Stimulated activated CD8-positive, alpha-beta memory T cell treated with anti-CD3 and anti-CD28 coated beads, Interleukin-15, amount 100 ng/mL, for 48 hours (primary cell): ENCODE results near the gene RAB11FIP3.
A peak's percentile ranks its signal among the peaks of the same experiment; 100 is the strongest.

ENCODE experiments used
- DNase-seq, 2 donors: peaks; one replicate each; pipeline ENCODE4 v3.0.0-alpha.2; 2020; ENCODE audit warnings: low read depth in 2 of 2

The RAB11FIP3 gene

DNA sequence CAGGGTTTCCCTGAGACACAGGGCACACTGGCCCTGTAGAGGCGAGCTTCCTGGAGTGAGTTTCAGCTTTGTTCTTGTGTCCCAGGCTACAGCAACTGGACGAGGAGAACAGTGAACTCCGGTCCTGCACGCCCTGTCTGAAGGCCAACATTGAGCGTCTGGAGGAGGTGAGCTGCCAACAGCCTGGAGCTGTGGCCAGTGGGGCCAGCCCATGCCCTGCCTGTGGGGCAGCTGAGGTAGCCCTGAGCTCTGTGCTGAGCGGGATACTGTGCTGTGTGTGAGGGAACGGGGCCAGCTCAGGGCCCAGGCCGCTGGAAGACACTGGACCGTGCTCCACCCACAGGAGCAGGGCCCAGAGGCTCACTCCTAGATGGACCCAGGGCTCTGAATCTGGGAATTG is 93.4 kb downstream of the RAB11FIP3 start:
- no peak for DNase-seq

DNA sequence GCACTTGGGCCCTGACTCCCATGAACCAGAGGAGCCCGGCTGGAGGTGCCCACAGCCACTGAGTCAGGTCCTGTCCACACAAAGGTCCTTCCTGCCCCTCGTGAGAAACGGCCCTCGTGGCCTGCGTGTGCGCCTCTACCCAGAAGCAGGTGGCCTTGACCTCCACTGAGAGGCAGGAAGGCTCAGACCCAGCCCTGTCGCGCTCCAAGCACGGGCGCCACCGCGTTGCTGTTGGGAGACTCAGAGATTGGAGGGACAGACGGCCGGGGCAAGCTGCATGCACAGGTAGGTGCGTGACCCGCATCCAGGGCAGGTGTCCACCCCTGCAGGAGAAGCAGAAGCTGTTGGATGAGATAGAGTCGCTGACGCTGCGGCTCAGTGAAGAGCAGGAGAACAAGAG is 94.0 kb downstream of the RAB11FIP3 start:
- DNase-seq, result no peak

- no peak for DNase-seq
Measured at GRCh38 chr16:519841-520687, 94.6 kb downstream of the RAB11FIP3 start.

DNA sequence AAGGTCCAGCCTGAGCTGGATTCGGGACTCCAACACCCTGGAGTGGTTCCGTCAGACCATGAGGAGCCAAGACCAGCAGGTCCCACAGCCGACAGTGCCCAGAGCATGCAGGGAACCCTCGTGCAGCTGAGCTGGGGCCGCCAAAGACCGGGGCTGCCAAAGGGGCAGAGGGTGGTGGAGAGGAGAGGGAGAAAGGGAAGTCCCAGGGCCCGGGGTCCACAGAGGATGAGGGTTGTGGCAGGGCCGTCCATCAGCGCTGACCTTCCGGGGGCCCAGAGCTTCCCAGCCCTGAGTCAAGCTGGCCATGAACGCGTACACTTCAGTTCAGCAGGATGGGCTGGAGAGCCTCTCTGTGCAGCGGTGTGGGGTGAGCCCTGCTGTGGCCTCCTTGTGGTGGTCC is 95.4 kb downstream of the RAB11FIP3 start:
- DNase-seq, result no peak

DNA sequence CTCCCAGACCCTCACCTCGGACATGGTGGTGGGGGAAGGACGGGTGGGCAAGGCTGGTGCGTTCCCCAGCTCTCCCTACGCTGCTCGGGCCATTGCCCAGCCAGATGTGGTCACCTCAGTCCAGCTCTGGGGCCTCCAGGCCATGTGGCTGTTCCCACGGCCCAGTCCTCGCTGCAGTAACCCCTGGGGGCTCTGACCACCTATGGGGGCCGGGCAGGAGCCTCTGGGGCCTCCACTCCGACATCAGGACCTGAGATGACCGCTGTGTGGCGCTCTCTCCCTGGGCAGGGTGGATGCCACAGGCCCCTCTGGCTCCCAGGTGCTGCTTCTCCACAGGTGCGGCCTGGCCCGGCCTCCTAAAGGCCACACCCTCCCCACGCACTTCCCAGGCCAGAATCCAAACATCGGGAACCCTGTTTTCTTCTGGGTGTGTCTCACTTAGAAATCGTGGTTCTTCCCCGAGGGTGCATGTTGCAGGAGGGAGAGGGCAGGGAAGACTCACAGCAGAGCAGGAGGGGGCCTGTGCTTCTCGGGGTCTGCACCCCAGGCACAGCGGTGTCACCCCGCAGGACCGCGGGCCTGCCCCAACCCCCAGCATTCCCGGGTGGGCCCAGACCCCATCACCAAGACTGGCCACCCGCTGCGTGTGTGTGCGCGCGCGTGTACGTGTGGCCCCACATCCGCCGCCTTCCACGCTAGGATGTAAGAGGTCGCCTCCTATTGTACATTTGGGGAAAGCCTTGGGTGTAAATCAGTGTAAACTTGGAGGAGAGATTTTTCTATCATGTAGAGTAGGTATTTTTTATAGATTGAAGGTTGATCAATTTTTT is 96.1 kb downstream of the RAB11FIP3 start:
- no peak for DNase-seq

DNA sequence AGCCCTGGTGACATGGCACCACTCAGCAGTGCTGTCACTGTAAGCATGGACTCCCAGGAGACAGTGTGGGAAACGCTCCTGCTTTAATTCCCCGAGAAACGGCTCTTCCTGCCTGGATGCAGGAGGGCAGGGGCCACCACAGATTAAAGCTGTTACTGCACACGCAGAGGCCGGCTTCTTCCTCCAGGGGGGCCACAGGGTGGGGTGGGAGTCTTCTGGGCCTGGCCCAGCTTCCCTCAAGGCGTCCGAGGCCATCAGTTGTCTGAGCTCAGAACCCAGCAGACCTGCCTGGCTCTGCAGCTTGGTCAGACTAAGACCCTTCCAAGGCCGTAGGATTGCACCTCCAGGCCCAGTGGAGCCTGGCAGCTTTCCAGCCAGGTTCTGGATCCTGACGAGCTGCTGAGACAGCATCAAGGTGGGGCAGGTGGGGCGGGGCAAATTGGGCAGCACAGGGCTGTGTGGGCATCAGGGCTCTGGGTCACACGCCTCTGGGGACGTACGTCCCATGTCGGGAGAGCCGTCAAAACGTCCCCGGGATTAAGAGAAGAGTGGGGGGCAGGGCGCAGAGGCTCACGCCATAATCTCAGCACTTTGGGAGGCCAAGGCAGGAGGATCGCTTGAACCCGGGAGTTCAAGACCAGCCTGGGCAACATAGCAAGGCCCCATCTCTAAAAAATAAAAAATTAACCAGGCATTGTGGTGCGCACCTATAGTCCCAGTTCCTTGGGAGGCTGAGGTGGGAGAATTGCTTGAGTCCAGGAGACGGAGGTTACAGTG is 97.1 kb downstream of the RAB11FIP3 start:
- DNase-seq, result no peak

DNA sequence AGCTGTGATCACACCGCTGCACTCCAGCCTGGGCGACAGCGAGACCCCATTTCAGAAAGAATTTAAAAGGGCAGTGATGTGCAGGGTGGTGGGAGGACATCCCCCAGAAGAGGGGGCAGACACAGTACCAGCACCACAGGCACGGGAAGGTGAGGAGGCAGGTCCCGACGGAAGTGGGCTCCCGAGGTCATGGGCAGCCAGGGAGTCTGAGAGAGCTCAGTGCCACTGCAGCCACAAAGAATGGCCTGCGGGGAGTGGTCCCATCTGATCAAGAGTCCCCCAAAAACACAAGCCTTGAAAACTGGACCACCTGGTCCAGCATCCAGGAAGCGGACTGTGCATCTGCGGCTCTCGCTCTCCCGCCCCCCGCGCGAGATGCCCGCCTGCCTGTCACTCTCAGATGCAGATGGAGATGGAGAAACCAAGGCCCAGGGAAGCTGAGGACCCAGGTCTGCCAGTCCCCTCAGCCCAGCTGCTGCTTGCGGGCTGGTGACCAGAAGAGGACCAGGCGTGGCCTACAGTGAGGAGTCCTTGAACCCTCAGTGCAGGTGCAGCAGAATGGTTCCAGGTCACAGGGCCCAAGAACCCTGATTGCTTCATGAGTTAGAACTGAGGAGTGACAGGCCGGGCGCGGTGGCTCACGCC is 97.8 kb downstream of the RAB11FIP3 start:
- no peak for DNase-seq

GRCh38 chr16:524274-525040 is 99.0 kb downstream of the RAB11FIP3 start:
- DNase-seq, result no peak

GRCh38 chr16:525123-525519 is 99.7 kb downstream of the RAB11FIP3 start:
- DNase-seq, result no peak

DNA sequence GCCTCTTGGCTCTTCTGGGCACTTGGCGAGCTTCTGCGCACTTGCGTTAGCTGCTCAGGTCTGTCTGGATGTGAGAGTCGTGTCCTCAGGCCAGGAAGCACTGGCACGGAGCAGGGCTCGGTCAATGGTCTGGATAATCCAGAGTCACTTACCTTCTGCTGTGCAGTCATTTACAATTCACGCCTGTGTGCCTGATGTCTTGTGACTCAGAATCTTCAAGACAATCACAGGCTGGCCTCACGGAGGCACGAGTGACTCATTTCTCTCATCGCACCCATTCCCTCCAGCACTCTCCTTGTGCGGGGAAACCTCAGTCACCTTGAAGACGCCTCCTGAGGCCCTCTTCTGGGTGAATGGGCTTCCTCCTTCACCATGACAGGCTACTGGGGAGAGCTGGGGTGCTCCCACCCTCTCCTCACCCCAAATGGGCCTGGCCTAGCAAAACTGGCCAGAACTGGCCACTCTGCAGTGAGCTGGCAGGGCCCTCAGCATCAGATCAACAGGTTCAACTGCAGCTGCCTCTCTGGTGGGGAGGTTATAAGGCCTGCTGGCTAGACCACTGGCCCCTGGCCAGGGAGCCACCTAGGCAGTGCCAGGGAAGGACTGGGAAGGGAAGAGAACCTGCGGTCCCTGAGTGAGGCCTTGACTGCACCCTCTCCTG is 100.2 kb downstream of the RAB11FIP3 start:
- DNase-seq, result peak; percentile 74 to 77

- no peak for DNase-seq
Measured at GRCh38 chr16:526181-527014, 100.9 kb downstream of the RAB11FIP3 start.

DNA sequence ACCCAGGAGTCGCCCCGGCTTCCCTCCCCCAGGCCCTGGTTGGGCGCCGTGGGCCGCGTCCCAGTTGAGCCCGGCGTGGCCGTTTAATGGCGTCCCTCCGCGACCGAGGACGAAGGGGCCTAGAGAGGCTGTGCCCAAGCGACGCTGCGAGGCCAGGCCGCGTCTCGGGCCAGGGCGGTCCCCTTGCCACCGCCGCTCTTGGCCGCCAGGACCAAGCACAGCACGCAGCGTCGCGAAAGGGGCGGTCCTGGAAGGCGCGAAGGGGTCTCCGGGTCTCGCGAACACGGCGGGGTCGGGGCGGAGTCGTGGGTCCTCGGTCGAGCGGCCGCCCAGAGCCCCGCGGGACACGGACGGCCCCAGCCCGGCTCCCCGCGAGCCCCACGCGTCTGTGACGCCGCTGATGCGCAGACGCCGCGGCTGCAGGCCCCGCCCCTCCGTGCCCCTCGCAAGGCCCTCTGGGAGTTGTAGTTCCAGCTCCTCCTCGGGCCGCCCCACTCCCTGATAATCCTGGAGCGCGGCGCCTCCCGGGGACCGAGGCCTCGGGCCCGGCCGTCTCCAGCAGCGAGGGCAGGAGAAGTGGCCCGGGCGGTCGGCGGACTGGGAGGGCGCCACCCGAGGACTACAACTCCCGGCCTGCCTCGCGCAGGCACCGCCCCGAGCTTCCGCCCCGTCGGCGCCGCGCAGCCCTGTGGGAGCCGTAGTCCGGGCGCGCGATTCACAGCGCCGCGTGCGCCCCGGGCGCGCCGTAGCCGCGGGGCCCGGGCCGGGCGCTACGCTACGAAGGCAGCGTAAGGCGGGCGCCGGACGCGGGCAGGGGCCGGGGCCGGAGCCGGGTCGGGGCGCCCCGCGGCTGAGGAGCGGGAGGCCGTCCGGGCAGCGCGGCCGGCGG is 101.8 kb downstream of the RAB11FIP3 start, which contains the start of gene CAPN15:
CAPN15 (plus strand) TSS at position 698 of the 889 bp plus-strand sequence. CDS start 19,127 bp downstream, outside the sequence.
- DNase-seq, result peak; percentile 77 to 80

- DNase-seq, result peak in 1 of 2 donors; percentile 44
Measured at GRCh38 chr16:528111-529011, 102.9 kb downstream of the RAB11FIP3 start.

DNA sequence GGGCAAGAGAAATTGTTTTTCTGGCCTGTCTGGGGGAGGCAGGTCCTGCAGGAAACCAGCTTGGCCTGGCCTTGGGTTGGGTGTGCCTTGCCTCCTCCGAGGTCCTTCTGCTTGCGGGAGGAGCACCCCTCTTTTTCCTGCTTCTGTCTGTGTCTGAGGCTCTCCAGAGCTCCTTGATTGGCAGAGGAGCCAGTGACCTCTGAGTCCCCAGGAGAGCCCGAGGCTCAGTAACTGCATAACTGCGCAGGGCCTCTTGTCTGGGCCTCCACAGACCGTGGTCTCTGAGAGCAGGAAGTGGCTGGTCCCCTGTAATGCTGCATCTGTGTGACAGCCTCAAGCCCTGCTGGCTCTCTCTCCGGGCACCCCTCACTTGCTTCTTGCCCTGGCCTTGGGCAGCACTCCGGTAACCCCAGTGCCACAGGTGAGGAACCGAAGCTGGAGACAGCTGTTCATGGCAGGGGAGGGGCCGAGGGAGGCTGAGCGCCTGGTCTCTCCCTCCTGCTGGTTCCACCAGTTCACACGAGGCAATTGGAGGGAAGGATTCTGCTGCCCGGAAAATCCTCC is 103.6 kb downstream of the RAB11FIP3 start:
- no peak for DNase-seq

DNA sequence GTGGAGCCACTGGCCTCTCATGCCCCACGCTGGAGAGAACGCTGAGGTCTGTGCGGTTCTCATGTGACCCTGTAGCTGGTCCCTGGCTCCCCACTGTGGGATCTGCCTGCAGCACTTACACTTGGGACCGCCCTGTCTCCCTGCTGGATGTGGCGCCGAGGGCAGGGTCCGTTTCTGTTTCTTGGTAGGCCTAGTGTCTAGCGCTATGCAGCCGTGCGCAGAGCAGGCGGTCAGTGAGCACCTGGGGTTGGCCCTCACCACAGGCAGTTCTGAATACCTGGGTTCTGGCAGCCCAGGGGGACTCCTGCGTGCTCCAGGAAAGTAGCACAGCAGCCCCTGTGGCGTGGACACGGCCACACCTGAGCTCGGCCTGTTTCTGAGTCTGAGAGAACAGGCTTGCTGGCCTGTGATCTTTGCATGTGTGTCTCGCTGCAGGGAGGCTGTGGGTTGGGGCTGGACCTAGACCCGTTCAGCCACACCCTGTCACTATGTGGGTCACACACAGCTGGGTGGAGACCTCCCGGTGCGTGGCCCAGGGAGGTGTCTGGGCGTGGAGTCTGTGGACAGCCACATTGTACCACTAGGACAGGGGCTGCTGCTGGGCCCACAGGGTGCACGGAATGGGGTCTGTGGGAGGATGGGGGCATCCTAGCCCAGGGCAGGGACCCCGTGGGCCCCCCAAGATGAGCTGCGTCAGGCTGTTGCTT is 104.8 kb downstream of the RAB11FIP3 start:
- DNase-seq, result no peak

DNA sequence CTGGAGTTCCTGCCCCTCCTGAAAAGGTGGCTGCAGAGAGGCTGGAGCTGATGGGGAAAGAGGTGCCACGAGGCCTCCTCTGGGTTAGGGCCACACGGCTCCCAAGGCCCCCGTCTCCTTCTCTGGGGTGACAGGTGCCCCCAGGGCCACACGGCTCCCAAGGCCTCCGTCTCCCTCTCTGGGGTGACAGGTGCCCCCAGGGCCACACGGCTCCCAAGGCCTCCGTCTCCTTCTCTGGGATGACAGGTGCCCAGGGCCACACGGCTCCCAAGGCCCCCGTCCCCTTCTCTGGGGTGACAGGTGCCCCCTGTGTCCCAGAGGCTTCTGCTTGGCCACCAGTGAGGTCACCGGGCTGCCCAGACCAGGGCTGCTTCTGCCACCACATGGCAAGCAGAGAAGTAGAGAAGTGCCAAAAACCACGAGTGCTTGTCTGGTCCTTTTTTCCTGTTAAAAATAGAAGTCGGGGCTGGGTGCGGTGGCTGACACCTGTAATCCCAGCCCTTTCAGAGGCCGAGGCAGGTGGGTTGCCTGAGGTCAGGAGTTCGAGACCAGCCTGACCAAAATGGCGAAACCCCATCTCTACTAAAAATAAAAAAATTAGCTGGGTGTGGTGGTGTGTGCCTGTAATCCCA is 106.2 kb downstream of the RAB11FIP3 start:
- no peak for DNase-seq
